Chondrocyte (in vitro differentiated cells): ENCODE data around the gene LLGL2. TPM values are rescaled to one million over a fixed set of nuclear protein-coding genes. Genes with fewer than 3 reads are reported as not detected.

Experiments
- DNase-seq: peaks from one replicate; pipeline ENCODE4 v3.0.0; 2021; ENCODE audit warnings: mixed read lengths, low spot score
- H3K27ac Mint-ChIP-seq: one replicate; pipeline ENCODE4 v1.8.0; 2021; ENCODE audit warnings: mild to moderate bottlenecking, moderate library complexity, mixed read lengths; ENCODE audit not compliant: unreplicated experiment
- H3K27me3 Mint-ChIP-seq: 2 replicates; pipeline ENCODE4 v1.8.0; 2021; ENCODE audit warnings: low read depth, mixed read lengths
- H3K36me3 Mint-ChIP-seq: 2 replicates; pipeline ENCODE4 v1.8.0; 2021; ENCODE audit warnings: low read depth, mixed read lengths
- H3K4me1 Mint-ChIP-seq: 2 replicates; pipeline ENCODE4 v1.8.0; 2021; ENCODE audit warnings: low read depth, mild to moderate bottlenecking, mixed read lengths
- H3K4me3 Mint-ChIP-seq: one replicate; pipeline ENCODE4 v1.8.0; 2021; ENCODE audit warnings: mild to moderate bottlenecking, moderate library complexity, mixed read lengths; ENCODE audit not compliant: unreplicated experiment
- H3K9me3 Mint-ChIP-seq: 2 replicates; pipeline ENCODE4 v1.8.0; 2021; ENCODE audit warnings: low read depth, mixed read lengths
- total RNA-seq: library from RNA; stranded (reverse); gene quantifications from 3 replicates; pipeline ENCODE4 v1.2.1, GENCODE V29; 2021
- TF ChIP-seq, protein P1 (sequence below): fragments of 200-600 bp; sonication (generic); IDR thresholded peaks from 2 replicates; pipeline ENCODE4 v1.5.0; 2021; ENCODE audit warnings: antibody characterized with exemption, mild to moderate bottlenecking, moderate library complexity

The LLGL2 gene
- total RNA-seq, 1 donor from 2014 or later, result 1.8 TPM

DNA sequence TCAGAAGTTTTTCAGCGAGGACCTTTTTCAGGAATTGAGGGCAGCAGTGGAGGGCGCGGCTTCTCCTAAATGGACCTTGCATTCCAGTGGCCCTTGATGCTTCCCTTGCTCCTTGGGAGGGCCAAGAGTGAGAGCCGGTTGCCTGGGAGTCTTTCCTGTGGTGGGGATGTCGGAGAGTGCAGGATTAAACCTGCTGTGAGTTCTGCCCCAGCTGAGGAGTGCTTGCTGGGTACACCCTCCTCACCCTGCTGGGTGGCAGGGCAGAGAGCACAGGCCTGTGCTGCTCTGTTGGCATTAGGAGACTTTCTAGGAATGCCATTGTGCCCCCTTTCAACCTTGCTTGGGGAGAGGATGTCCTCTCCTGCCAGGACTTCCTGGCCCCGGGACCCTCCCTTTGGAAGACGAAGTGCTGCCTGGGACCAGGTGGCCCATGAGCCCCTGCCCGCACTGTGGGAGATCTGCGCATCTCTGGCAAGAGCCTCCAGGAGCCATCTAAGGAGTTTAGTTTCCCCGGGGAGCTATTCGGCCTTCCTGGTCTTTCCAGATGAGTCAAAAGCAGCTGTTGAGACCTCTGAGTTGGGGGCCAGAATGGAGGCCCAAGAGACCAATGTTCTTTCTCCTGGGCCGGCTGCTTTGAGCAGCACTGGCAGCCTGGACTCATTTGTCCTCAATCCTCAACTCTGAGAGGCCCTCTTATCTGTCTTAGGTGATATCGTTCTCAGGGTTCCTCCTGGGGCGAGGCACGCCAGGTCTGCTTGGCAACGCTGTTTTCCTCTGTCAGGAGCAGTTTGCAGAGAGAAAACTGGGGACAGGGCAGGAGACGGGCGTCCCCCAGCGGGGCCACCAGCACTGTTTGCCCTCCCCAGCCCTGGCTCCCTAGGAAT, 5.6 kb downstream of the LLGL2 start:
- TF ChIP-seq, protein P1, sequence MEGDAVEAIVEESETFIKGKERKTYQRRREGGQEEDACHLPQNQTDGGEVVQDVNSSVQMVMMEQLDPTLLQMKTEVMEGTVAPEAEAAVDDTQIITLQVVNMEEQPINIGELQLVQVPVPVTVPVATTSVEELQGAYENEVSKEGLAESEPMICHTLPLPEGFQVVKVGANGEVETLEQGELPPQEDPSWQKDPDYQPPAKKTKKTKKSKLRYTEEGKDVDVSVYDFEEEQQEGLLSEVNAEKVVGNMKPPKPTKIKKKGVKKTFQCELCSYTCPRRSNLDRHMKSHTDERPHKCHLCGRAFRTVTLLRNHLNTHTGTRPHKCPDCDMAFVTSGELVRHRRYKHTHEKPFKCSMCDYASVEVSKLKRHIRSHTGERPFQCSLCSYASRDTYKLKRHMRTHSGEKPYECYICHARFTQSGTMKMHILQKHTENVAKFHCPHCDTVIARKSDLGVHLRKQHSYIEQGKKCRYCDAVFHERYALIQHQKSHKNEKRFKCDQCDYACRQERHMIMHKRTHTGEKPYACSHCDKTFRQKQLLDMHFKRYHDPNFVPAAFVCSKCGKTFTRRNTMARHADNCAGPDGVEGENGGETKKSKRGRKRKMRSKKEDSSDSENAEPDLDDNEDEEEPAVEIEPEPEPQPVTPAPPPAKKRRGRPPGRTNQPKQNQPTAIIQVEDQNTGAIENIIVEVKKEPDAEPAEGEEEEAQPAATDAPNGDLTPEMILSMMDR, result no peak
- Mint-ChIP-seq H3K36me3 (no peaks in the 10 kb centered on the region), H3K4me3 (no peak overlapping the region), H3K9me3 (no peaks in the 10 kb centered on the region), H3K27me3 (peaks cover 2% of the 10 kb centered on the region), H3K4me1 (peaks cover 4% of the 10 kb centered on the region), H3K27ac (no peak overlapping the region)
- no peak for DNase-seq

DNA sequence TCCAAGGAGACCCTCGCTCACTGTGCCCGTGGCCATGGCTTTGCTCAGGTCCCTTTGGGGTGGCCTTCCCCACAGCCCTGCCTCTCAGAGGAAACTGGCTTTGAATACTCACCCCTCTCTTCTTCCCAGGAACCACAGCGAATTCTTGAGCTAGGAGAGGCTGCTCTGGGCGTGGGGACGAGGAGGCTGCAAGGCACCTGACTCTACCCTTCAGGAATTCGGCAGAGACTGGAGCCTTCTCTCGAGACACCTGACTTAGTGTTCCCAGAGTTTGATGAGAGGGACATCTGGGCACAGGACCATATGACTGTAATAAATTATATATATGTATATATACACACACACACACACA, 6.2 kb downstream of the LLGL2 start:
- TF ChIP-seq, protein P1, result no peak
- Mint-ChIP-seq H3K4me3 (no peak overlapping the region), H3K27ac (no peak overlapping the region), H3K4me1 (no peaks in the 10 kb centered on the region), H3K36me3 (no peaks in the 10 kb centered on the region), H3K27me3 (no peaks in the 10 kb centered on the region), H3K9me3 (no peaks in the 10 kb centered on the region)
- DNase-seq, result no peak

DNA sequence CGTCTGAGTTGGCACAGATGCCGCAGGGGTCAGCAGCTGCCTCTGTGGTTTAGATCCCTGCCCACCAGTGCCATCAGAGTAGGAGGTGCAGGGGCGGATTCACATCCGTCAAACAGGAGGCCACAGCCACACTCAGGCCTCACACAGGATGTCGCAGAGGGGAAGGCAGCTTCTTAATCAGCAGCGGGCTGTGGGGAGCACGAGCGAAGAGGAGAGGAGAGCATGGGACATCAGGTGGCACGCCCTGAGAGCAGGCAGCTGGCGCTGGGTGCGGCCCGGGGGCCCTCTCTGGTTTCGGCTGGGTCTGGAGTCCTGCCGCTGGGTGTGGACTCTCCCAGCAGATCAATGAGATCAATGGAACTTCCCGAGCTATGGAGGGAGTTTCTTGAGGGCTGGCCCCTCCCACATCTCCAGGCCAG, 9.6 kb downstream of the LLGL2 start:
- DNase-seq, result no peak
- no peaks in the 10 kb centered on the region for H3K36me3 Mint-ChIP-seq
- H3K4me1 Mint-ChIP-seq, result no peaks in the 10 kb centered on the region
- H3K27me3 Mint-ChIP-seq, result no peaks in the 10 kb centered on the region
- TF ChIP-seq, protein P1, result no peak
- H3K4me3 Mint-ChIP-seq, result no peak overlapping the region
- H3K27ac Mint-ChIP-seq, result peak overlapping the region; percentile 59
- no peaks in the 10 kb centered on the region for H3K9me3 Mint-ChIP-seq

DNA sequence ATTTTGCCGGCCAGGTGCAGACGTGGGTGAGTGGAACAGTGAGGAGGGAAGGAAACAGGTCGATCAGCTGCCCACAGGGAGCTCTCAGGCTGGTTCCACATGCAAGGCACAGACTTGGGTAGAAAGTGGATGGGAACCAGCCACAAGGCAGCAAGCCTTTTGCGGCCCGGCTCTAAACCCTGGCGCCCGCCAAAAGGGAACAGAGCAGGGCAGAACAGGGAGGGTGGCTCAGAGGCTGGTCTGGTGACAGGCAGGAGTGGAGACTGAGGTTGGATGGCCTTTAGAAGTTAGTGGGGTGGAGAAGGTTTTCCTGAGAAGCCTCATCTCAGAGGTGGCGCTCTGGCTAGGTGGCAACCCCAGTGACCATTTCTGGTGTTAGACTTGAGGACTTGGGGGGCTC, 10.4 kb downstream of the LLGL2 start:
- TF ChIP-seq, protein P1, result no peak
- Mint-ChIP-seq H3K36me3 (no peaks in the 10 kb centered on the region), H3K4me1 (no peaks in the 10 kb centered on the region), H3K4me3 (no peak overlapping the region), H3K27me3 (no peaks in the 10 kb centered on the region), H3K27ac (no peak overlapping the region), H3K9me3 (no peaks in the 10 kb centered on the region)
- DNase-seq, result no peak

DNA sequence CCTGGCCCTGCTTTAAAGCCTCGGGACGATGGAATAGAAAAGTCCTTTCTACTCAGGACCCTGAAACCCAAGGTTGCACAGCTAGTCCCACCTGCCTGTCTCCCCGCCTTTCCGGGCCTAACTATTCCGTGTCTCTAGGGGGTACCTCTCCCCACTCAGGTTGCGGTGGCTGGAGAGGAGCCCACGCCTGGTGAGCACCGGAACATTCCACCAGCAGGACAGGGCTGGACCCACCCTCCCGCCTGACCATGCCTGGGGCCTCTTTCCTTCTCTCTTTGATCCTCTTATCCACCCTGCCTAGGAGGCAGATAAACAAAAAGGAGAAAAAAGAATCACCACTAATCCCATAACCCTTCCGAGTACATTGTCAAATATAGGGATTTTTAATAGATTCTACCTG, 10.9 kb downstream of the LLGL2 start:
- Mint-ChIP-seq H3K4me3 (no peak overlapping the region), H3K36me3 (no peaks in the 10 kb centered on the region), H3K27ac (no peak overlapping the region), H3K27me3 (no peaks in the 10 kb centered on the region), H3K9me3 (no peaks in the 10 kb centered on the region), H3K4me1 (no peaks in the 10 kb centered on the region)
- no peak for DNase-seq
- TF ChIP-seq, protein P1, result no peak
